Gastrocnemius medialis (tissue), 4 donors: Measurements from ENCODE around the gene NDOR1. TPM values are rescaled to one million over a fixed set of nuclear protein-coding genes. Genes with fewer than 3 reads are reported as not detected.

Experiments
- ATAC-seq, 2 donors: fragments of 150-250 bp; one replicate each; pipeline ENCODE4 v1.9.1; 2016
- DNase-seq, 2 donors: peaks; one replicate each; pipeline ENCODE4 v3.0.0-alpha.2; 2019
- H3K27ac ChIP-seq, 4 donors: fragments of 200-600 bp; sonication (generic); 1 replicate in 1 of 4; 2 replicates in 3 of 4; pipeline ENCODE4 v1.5.1; 2016 to 2018; ENCODE audit warnings: mild to moderate bottlenecking in 2 of 4, moderate library complexity in 1 of 4
- H3K27me3 ChIP-seq, 3 donors: fragments of 200-600 bp; sonication (generic) in 2 of 3; 1 replicate in 1 of 3; 2 replicates in 2 of 3; pipeline versions ENCODE4 v1.5.1 to v1.6.0; 2016 to 2019; ENCODE audit warnings: mild to moderate bottlenecking in 1 of 3, moderate library complexity in 1 of 3
- H3K36me3 ChIP-seq, 2 donors: fragments of 200-600 bp; sonication (generic) in 1 of 2; one replicate each; pipeline ENCODE4 v1.5.1; 2017 to 2018
- H3K4me1 ChIP-seq, 2 donors: fragments of 200-600 bp; sonication (generic) in 1 of 2; one replicate each; pipeline ENCODE4 v1.5.1; 2016 to 2017; ENCODE audit warnings: mild to moderate bottlenecking in 2 of 2
- H3K4me3 ChIP-seq, 4 donors: fragments of 200-600 bp; sonication (generic) in 3 of 4; 1 replicate in 1 of 4; 2 replicates in 3 of 4; pipeline ENCODE4 v1.5.1; 2016 to 2019; ENCODE audit warnings: mild to moderate bottlenecking in 2 of 4
- H3K9me3 ChIP-seq, 3 donors: fragments of 200-600 bp; sonication (generic) in 2 of 3; 1 replicate in 1 of 3; 2 replicates in 2 of 3; pipeline ENCODE4 v1.5.1; 2016 to 2019
- CTCF ChIP-seq, 5 experiments: fragments of 450-650 bp in 3 of 5; fragments of 200-600 bp in 2 of 5; sonication (generic) in 2 of 5; IDR thresholded peaks in 4 of 5; conservative IDR thresholded peaks in 1 of 5; 1 replicate in 4 of 5; 2 replicates in 1 of 5; pipeline ENCODE4 v1.5.1; 2016 to 2019; ENCODE audit warnings: antibody characterized with exemption in 5 of 5, mild to moderate bottlenecking in 3 of 5, moderate library complexity in 3 of 5
- POLR2A ChIP-seq, 2 donors: fragments of 450-650 bp; IDR thresholded peaks; one replicate each; pipeline ENCODE4 v1.6.1; 2017; ENCODE audit warnings: antibody characterized with exemption in 2 of 2, mild to moderate bottlenecking in 2 of 2, moderate library complexity in 2 of 2
- in situ Hi-C, 4 donors: fragments of 200-750 bp; cut with MboI; loops; one replicate each; pipeline versions ENCODE4 v1.15.0 to v1.8.0; 2017; ENCODE audit warnings: low sequenced_read_pairs in 4 of 4
- intact Hi-C: fragments of 100-400 bp; cut with DNase I; formaldehyde crosslinking; loops from one replicate; pipeline ENCODE4 v1.15.1; 2023; ENCODE audit warnings: low total_unique reads
- total RNA-seq, 4 donors: library from RNA; depleted of rRNA; stranded (reverse); fragments of >200 nt; gene quantifications; one replicate each; pipeline versions ENCODE4 v1.1.0 to v1.2.3, GENCODE V29; 2016

The NDOR1 gene
- total RNA-seq, 4 donors from 2014 or later, result 2.4 to 5.0 (median 4.1) TPM

DNA sequence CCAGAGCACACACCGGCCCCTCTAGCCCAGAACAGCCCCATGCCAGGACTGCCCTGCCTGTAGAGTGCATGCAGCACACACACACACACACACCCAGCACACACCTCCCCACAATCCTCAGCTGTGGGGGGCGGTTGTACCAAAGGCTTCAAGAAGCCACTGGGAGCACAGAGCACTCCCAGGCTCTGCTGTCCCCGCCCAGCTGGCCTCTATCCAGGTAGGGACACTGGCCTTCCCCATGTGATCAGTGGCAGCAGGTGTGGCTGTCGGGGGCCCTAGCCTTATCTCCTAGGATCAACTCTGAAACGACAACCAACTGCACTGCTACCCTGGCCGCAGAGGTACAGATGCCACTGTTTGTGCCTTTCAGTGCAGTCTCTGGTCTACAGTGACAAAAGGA is 19.1 kb upstream of the NDOR1 start:
- peaks cover 39 to 44% of the 10 kb centered on the region in 2 donors for H3K4me1 ChIP-seq
- intact Hi-C loops (no loop called here), in situ Hi-C loops (no loop called here)
- H3K27me3 ChIP-seq, result no peaks in the 10 kb centered on the region
- TF ChIP-seq CTCF (IDR thresholded peaks at IDR 0.05 in 4 of 5, conservative IDR thresholded peaks at IDR 0.05 in 1 of 5) (no peak), POLR2A (IDR thresholded peaks at IDR 0.05) (no peak)
- H3K36me3 ChIP-seq, result peaks cover 3 to 54% of the 10 kb centered on the region in 2 donors
- no peaks in the 10 kb centered on the region for H3K9me3 ChIP-seq
- DNase-seq, result peak in 1 of 2 donors; percentile 40
- peak overlapping the region in 1 of 4 donors; percentile 22 for H3K27ac ChIP-seq
- ATAC-seq, result no peak
- peak overlapping the region in 3 of 4 donors; percentile 68 to 100 (median 96) for H3K4me3 ChIP-seq

DNA sequence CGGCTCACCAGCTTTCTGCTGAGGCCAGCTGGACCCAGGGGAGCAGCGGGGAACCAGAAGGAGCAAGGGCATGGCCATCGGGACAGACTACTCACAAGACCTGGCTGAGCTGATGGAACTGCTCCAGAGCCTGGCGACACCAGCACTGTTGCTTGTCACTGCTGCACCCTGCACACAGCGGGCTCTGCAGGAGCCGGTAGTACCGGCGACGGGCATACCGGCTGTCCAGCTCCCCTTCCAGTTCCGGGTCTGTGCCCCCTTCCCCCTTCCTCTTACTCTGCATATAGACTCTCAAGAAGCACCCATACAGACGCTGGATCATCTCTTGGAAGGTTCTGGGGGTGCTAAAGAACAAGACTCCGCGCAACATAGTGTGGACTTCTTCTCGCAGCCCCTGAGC is 18.1 kb upstream of the NDOR1 start:
- DNase-seq (no peak), ATAC-seq (no peak)
- H3K27ac ChIP-seq, result peak overlapping the region in 1 of 4 donors; percentile 85
- H3K4me3 ChIP-seq, result peak overlapping the region; percentile 68 to 100 (median 97)
- H3K36me3 ChIP-seq, result peaks cover 3 to 50% of the 10 kb centered on the region in 2 donors
- intact Hi-C loops (no loop called here), in situ Hi-C loops (no loop called here)
- H3K27me3 ChIP-seq, result no peaks in the 10 kb centered on the region
- H3K9me3 ChIP-seq, result no peaks in the 10 kb centered on the region
- TF ChIP-seq POLR2A (IDR thresholded peaks at IDR 0.05) (no peak), CTCF (IDR thresholded peaks at IDR 0.05 in 4 of 5, conservative IDR thresholded peaks at IDR 0.05 in 1 of 5) (no peak)
- peaks cover 39 to 44% of the 10 kb centered on the region in 2 donors for H3K4me1 ChIP-seq

- no peaks in the 10 kb centered on the region for H3K27me3 ChIP-seq
- peak overlapping the region; percentile 68 to 100 (median 97) for H3K4me3 ChIP-seq
- TF ChIP-seq CTCF (IDR thresholded peaks at IDR 0.05 in 4 of 5, conservative IDR thresholded peaks at IDR 0.05 in 1 of 5) (no peak), POLR2A (IDR thresholded peaks at IDR 0.05) (no peak)
- no peaks in the 10 kb centered on the region for H3K9me3 ChIP-seq
- H3K36me3 ChIP-seq, result peaks cover 0 to 42% of the 10 kb centered on the region in 2 donors
- intact Hi-C loops, result loop anchor here (1.0 to 2.0 kb wide), 6 partner anchors 12 to 102 kb away; partner anchors contain the start of genes MAN1B1, NDOR1, TMEM203 and TPRN
- DNase-seq (no peak), ATAC-seq (peak; percentile 13 to 25)
- in situ Hi-C loops, result no loop called here
- peak overlapping the region; percentile 85 to 98 (median 96) for H3K27ac ChIP-seq
- H3K4me1 ChIP-seq, result peaks cover 39 to 44% of the 10 kb centered on the region in 2 donors
Observed at GRCh38 chr9:137188086-137188489, 17.4 kb upstream of the NDOR1 start.

GRCh38 chr9:137188490-137189296 is 16.8 kb upstream of the NDOR1 start, which contains the start of the genes ANAPC2 and SSNA1:
TSS of gene ANAPC2 (minus strand) at chr9:137188560. CDS start at chr9:137188532, 28 bp downstream.
TSS of gene SSNA1 (plus strand) at chr9:137188676. CDS start at chr9:137188727, 51 bp downstream.
- H3K27me3 ChIP-seq, result no peaks in the 10 kb centered on the region
- H3K4me3 ChIP-seq, result peak within 1 kb of the TSS; percentile 68 to 100 (median 97)
- DNase-seq, result peak; percentile 79 to 88
- H3K4me1 ChIP-seq, result peaks cover 39 to 44% of the 10 kb centered on the region in 2 donors
- H3K36me3 ChIP-seq, result peaks cover 0 to 36% of the 10 kb centered on the region in 2 donors
- peak within 1 kb of the TSS; percentile 85 to 98 (median 96) for H3K27ac ChIP-seq
- intact Hi-C loops (loop anchor here (1.0 to 2.0 kb wide), 6 partner anchors 12 to 102 kb away; partner anchors contain the start of genes MAN1B1, NDOR1, TMEM203 and TPRN), in situ Hi-C loops (no loop called here)
- H3K9me3 ChIP-seq, result no peaks in the 10 kb centered on the region
- peak; percentile 92 to 95 for ATAC-seq
- TF ChIP-seq CTCF (IDR thresholded peaks at IDR 0.05 in 4 of 5, conservative IDR thresholded peaks at IDR 0.05 in 1 of 5) (peak in 4 of 5 experiments; percentile 8 to 72 (median 38)), POLR2A (IDR thresholded peaks at IDR 0.05) (peak; percentile 84 to 92)
